ACC112 (cell line): ENCODE data around the gene CAAP1.
"Not testable (repeated sequence)": the region's sequence is repeated elsewhere in the genome, so short reads cannot be mapped to it uniquely, and the experiment has no call there.

Experiments
- H2AFZ ChIP-seq: fragments of 200-600 bp; sonication (generic); one replicate; pipeline ENCODE4 v1.6.0; 2017; ENCODE audit warnings: antibody characterized with exemption, low read length; ENCODE audit not compliant: unreplicated experiment
- H3K27ac ChIP-seq: fragments of 200-600 bp; sonication (generic); 2 replicates; pipeline ENCODE4 v1.5.1; 2014; ENCODE audit warnings: low read depth, mild to moderate bottlenecking, antibody characterized with exemption, low read length, moderate library complexity
- H3K27me3 ChIP-seq: fragments of 200-600 bp; sonication (generic); 2 replicates; pipeline ENCODE4 v1.6.1; 2014; ENCODE audit warnings: mild to moderate bottlenecking, antibody characterized with exemption, low read length, moderate library complexity, mixed read lengths; ENCODE audit not compliant: insufficient read depth
- H3K36me3 ChIP-seq: fragments of 200-600 bp; sonication (generic); 2 replicates; pipeline ENCODE4 v1.6.1; 2016; ENCODE audit warnings: mild to moderate bottlenecking, antibody characterized with exemption, low read length, moderate library complexity, mixed read lengths; ENCODE audit not compliant: insufficient read depth
- H3K4me1 ChIP-seq: fragments of 200-600 bp; sonication (generic); one replicate; pipeline ENCODE4 v1.6.1; 2016; ENCODE audit warnings: low read length, mixed read lengths; ENCODE audit not compliant: insufficient read depth, unreplicated experiment, control insufficient read depth
- H3K4me3 ChIP-seq: fragments of 200-600 bp; sonication (generic); 2 replicates; pipeline ENCODE4 v1.5.1; 2014; ENCODE audit warnings: mild to moderate bottlenecking, low read depth, low read length
- H3K79me2 ChIP-seq: fragments of 200-600 bp; sonication (generic); one replicate; pipeline ENCODE4 v1.6.0; 2016; ENCODE audit warnings: low read length; ENCODE audit not compliant: control insufficient read depth, unreplicated experiment, insufficient read depth

The CAAP1 gene

DNA sequence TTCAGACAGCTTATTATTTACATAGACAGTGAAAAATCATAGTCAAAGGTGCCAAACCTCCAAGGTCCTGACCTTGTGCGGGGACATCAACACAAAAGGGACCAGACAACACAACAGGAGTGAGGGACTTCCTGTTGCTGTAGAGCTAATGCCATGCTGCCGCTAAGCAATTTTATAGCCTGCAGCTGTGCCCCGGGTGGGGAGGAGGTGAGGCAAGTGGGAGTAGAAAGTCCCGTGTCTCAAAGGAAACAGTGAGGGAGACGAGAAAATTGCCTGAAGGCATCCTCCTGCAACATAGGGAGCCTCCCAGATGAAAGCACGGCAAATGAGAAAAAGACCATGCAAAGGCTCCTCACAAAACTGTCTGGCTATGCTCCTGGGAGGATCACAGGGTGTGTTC, 58.8 kb downstream of the CAAP1 start:
- H3K4me1 ChIP-seq, result no peaks in the 10 kb centered on the region
- H3K27me3 ChIP-seq, result no peaks in the 10 kb centered on the region
- no peak overlapping the region for H3K4me3 ChIP-seq
- no peak overlapping the region for H2AFZ ChIP-seq
- no peak overlapping the region for H3K27ac ChIP-seq
- H3K79me2 ChIP-seq, result no peaks in the 10 kb centered on the region
- H3K36me3 ChIP-seq, result no peaks in the 10 kb centered on the region

DNA sequence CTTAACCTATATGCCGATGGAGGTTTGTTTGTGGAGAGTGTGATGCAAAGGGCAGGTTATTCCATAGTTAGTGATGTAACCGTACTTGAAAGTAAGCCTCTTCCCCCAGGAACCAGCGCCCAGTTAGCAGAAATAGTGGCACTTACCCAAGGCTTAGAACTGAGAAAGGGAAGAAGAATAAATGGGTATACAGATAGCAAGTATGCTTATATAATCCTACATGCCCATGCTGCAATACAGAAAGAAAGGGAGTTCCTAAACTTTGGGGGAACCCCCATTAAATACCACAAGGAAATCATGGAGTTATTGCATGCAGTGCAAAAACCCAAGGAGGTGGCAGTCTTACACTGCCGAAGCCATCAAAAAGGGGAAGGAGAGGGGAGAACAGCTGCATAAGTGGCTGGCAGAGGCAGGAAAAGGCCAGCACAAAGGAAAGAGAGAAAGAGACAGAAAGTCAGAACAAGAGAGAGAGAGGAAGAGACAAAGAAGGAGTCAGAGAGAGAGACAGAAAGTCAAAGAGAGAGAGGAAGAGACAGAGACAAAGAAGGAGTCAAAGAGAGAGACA, 64.1 kb downstream of the CAAP1 start:
- not testable (repeated sequence) for H3K4me3 ChIP-seq, H3K79me2 ChIP-seq, H3K36me3 ChIP-seq, H2AFZ ChIP-seq, H3K27me3 ChIP-seq, H3K4me1 ChIP-seq, H3K27ac ChIP-seq

DNA sequence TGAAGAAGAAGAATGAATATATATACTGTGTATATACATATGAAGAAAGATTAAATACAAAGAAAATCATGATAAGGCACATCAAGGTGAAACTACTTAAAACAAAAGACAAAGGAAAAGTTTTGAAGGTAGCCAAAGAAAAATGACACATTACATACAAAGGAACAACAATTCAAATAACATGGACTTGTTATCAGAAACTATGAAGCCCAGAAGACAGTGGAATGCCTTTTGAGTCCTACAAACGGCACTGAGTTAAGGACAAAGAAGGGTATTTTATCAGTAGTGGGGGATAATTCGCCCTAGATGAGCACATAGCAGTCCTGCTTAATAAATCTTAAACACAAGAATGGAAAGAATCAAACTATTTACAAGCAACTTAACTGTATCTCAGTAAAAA, 77.8 kb downstream of the CAAP1 start:
- Histone ChIP-seq H3K4me3 (no peak overlapping the region), H3K36me3 (no peaks in the 10 kb centered on the region), H3K27me3 (no peaks in the 10 kb centered on the region), H3K4me1 (peaks cover 13% of the 10 kb centered on the region), H2AFZ (no peak overlapping the region), H3K27ac (no peak overlapping the region), H3K79me2 (no peaks in the 10 kb centered on the region)

DNA sequence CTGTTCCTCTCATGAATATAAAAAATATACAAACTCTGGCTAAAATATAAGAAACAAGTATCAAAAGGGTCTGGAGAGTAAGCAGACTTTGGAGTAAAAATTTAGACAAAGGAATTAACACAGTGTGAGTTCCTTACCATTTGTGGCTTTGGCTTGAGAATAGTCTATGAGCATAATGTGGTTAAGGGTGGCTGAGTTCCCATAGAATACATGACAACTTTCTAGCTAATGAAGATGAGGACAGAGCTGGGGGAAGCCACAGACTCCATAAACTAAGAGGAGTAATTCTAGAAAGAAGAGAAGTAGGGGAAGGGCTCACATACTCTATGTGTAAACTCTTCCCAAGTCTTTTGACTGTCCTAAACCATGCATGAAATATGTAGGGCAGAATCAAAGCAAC, 79.4 kb downstream of the CAAP1 start:
- H3K79me2 ChIP-seq, result no peaks in the 10 kb centered on the region
- no peak overlapping the region for H2AFZ ChIP-seq
- no peaks in the 10 kb centered on the region for H3K27me3 ChIP-seq
- H3K36me3 ChIP-seq, result no peaks in the 10 kb centered on the region
- H3K4me3 ChIP-seq, result no peak overlapping the region
- peaks cover 23% of the 10 kb centered on the region for H3K4me1 ChIP-seq
- H3K27ac ChIP-seq, result no peak overlapping the region

DNA sequence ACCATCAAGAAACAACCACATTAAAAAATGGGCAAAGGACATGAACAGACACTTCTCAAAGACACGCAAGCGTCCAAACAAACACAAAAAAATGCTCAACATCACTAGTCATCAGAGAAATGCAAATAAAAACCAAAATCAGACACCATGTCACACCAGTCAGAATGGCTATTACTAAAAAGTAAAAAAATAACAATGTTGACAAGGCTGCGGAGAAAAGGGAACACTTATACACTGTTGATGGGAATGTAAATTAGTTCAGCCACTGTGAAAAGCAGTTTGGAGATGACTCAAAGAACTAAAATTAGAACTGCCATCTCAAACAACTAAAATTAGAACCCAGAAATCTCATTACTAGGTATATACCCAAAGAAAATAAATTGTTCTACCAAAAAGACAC, 80.4 kb downstream of the CAAP1 start:
- peaks cover 23% of the 10 kb centered on the region for H3K4me1 ChIP-seq
- H3K4me3 ChIP-seq, result no peak overlapping the region

DNA sequence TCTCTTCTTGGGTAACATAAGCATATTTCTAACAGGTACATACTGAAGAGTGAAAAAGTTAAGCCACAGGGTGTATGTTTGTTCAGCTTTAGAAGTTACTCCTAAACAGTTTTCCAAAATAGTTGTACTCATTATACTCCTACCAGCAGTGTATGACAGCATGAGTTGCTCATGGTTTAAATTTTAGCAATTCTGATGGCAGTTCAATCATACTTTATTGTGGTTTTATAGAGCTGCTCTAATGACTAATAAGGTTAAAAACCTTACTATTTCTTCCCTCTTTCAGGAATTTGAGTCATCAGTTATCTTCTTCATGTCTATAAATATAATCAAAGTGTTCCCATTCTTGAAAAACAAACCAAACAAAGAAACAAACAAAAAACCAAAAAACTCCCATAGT, 81.5 kb downstream of the CAAP1 start:
- Histone ChIP-seq H3K4me3 (no peak overlapping the region), H3K4me1 (peaks cover 23% of the 10 kb centered on the region), H3K79me2 (no peaks in the 10 kb centered on the region), H3K27me3 (no peaks in the 10 kb centered on the region), H2AFZ (no peak overlapping the region), H3K36me3 (no peaks in the 10 kb centered on the region), H3K27ac (peak overlapping the region; percentile 7; the same call in 1 of the 2 replicates)

More for the DNA sequence above, 80.4 kb downstream of the CAAP1 start:
- no peak overlapping the region for H2AFZ ChIP-seq
- no peaks in the 10 kb centered on the region for H3K27me3 ChIP-seq
- no peak overlapping the region for H3K27ac ChIP-seq
- H3K79me2 ChIP-seq, result no peaks in the 10 kb centered on the region
- no peaks in the 10 kb centered on the region for H3K36me3 ChIP-seq

DNA sequence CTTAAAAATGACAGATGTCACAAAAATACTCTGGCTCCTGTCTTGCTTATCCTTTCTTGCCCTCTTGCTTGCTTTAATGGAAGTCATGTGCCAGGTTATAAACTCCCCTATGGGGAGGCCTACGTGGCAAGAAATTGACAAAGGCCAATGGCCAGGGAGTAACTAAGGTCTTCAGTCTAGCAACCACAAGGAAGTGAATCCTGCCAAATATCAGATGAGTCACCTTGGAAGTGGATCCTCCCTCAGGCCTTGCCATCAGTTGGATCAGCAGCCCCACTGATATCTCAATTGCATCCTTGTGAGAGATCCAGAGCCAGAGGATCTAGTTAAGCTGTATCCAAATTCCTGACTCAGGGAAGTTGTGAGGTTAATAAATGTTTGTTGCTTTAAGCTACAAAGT, 82.8 kb downstream of the CAAP1 start:
- H3K36me3 ChIP-seq, result no peaks in the 10 kb centered on the region
- no peaks in the 10 kb centered on the region for H3K27me3 ChIP-seq
- H3K4me3 ChIP-seq, result no peak overlapping the region
- peaks cover 23% of the 10 kb centered on the region for H3K4me1 ChIP-seq
- peak overlapping the region; percentile 30 for H2AFZ ChIP-seq
- peak overlapping the region; percentile 50 for H3K27ac ChIP-seq
- H3K79me2 ChIP-seq, result no peaks in the 10 kb centered on the region

DNA sequence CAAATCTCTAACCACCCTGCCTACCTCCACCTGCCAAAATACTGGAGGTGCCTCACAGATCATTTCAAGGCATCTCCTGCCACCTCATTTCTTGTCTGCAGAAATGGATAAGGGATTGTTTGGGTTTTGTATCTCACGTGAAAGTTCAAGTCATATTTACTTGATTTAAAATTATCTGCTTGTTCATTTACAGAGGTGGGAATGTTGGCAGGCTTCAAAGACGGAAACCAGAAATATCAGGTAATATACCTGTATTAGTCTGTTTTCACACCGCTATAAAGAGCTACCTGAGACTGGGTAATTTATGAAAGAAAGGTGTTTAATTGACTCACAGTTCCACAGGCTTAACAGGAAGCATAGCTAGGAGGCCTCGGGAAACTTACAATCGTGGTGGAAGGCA, 85.4 kb downstream of the CAAP1 start:
- Histone ChIP-seq H3K79me2 (no peaks in the 10 kb centered on the region), H3K27ac (no peak overlapping the region), H3K4me1 (peaks cover 23% of the 10 kb centered on the region), H3K36me3 (no peaks in the 10 kb centered on the region), H2AFZ (no peak overlapping the region), H3K4me3 (no peak overlapping the region), H3K27me3 (no peaks in the 10 kb centered on the region)

DNA sequence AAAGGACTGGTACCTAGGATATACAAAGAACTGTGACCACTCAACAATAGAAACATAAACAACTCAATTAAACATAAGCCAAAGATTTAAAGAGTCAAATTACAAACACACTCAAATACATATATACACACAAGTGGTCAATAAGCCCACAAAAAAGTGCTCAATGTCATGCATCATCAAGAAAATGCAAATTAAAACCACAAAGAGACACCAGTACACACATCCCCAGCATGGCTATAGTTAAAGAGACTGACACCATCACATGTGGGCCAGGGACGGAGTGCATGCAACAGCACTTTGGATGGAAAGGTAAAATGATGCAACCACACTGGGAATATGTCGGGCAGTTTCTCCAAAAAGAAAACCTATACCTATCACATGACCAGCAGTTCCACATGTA, 89.7 kb downstream of the CAAP1 start:
- H3K79me2 ChIP-seq, result no peaks in the 10 kb centered on the region
- H3K36me3 ChIP-seq, result no peaks in the 10 kb centered on the region
- no peaks in the 10 kb centered on the region for H3K27me3 ChIP-seq
- H3K4me1 ChIP-seq, result no peaks in the 10 kb centered on the region
- H3K27ac ChIP-seq, result no peak overlapping the region
- no peak overlapping the region for H2AFZ ChIP-seq
- no peak overlapping the region for H3K4me3 ChIP-seq

DNA sequence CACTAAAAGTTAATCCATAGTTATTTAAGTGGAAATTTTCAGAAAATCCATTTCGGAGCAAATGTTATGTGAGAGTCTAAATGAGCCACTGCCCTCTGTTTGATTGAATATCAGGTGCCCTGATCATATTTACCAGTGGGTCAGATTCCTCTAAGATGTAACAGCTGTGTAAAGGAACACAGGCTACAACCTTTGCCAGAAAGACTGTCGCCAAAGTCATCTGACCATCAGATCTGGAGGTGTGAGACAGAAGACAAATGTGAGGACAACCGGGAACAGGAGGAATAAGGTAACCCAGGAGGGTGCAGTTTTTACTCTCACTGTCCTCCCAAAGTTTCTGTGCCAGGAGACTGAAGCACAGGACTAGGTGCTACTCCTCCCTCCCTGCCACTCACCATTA, 90.8 kb downstream of the CAAP1 start:
- Histone ChIP-seq H3K27me3 (no peaks in the 10 kb centered on the region), H2AFZ (no peak overlapping the region)

DNA sequence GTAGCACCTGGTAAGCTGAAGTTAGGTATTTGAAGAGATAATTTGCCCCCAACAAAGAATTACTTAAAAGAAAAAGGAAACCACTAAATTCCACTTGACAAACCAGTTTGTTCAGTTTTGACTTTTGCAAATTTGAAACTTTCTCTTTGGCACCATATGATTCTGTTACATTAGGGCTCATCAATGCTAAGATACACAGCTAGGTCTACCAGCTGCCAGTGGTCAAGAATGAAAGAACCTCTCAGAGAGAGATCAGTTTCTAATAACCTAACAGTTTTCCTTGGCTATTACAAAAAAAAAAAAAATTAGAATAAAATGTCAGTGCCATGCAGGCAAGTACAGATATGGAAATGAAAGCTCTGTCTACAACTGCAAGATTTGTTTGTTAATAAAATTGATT, 92.3 kb downstream of the CAAP1 start:
- H3K27ac ChIP-seq, result no peak overlapping the region
- no peak overlapping the region for H2AFZ ChIP-seq
- H3K36me3 ChIP-seq, result no peaks in the 10 kb centered on the region
- H3K4me1 ChIP-seq, result no peaks in the 10 kb centered on the region
- no peaks in the 10 kb centered on the region for H3K79me2 ChIP-seq
- no peak overlapping the region for H3K4me3 ChIP-seq
- no peaks in the 10 kb centered on the region for H3K27me3 ChIP-seq

More for the DNA sequence above, 90.8 kb downstream of the CAAP1 start:
- Histone ChIP-seq H3K4me3 (no peak overlapping the region), H3K36me3 (no peaks in the 10 kb centered on the region), H3K27ac (no peak overlapping the region), H3K79me2 (no peaks in the 10 kb centered on the region), H3K4me1 (no peaks in the 10 kb centered on the region)
